Activated naive CD8-positive, alpha-beta T cell (primary cell): ENCODE data around the gene GSX1.
"Not testable (repeated sequence)": the region's sequence is repeated elsewhere in the genome, so short reads cannot be mapped to it uniquely, and the experiment has no call there.

ENCODE experiments used
- H3K27ac Mint-ChIP-seq: one replicate; pipeline ENCODE4 v1.8.0; 2021; ENCODE audit warnings: mixed read lengths
- H3K27me3 Mint-ChIP-seq: one replicate; pipeline ENCODE4 v1.8.0; 2021; ENCODE audit warnings: mixed read lengths
- H3K36me3 Mint-ChIP-seq: one replicate; pipeline ENCODE4 v1.8.0; 2021; ENCODE audit warnings: mixed read lengths
- H3K4me1 Mint-ChIP-seq: one replicate; pipeline ENCODE4 v1.8.0; 2021; ENCODE audit warnings: low read depth, mixed read lengths
- H3K4me3 Mint-ChIP-seq: one replicate; pipeline ENCODE4 v1.8.0; 2021; ENCODE audit warnings: mild to moderate bottlenecking, mixed read lengths
- H3K9me3 Mint-ChIP-seq: one replicate; pipeline ENCODE4 v1.8.0; 2021; ENCODE audit warnings: low read depth, mixed read lengths

Gene GSX1

DNA sequence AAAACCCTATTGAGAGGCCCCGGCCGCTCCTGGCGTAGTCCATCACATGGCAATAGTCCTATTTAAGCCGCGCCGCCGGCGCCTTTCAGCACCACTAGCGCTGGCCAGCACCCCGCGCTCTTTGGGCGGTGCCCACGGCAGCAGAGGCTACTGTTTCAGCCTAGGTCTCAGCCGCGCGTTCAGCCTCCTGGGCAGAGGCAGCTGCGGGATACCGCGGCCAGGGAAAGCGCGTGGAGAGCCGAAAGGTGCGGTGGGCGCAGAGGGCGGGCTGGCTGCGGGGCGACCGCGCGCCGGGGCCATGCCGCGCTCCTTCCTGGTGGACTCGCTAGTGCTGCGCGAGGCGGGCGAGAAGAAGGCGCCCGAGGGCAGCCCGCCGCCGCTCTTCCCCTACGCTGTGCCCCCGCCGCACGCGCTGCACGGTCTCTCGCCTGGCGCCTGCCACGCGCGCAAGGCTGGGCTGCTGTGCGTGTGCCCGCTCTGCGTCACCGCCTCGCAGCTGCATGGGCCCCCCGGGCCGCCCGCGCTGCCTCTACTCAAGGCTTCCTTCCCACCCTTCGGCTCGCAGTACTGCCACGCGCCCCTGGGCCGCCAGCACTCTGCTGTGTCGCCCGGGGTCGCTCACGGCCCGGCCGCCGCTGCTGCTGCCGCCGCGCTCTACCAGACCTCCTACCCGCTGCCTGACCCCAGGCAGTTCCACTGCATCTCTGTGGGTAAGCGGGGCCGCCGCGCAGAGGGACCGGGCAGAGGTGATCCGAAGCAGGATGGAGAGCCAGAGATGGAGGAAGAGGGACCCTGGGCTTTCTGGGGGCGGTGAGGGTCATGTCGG is at the start of gene GSX1:
Gene GSX1 (plus strand): TSS at position 91 of the 826 bp plus-strand sequence. CDS start 208 bp downstream, at position 299.
- Mint-ChIP-seq H3K4me3 (peak within 1 kb of the TSS; percentile 88), H3K36me3 (peaks cover 3% of the 10 kb centered on the region), H3K4me1 (peaks cover 38% of the 10 kb centered on the region), H3K27me3 (peaks cover 42% of the 10 kb centered on the region), H3K27ac (no peak within 1 kb of the TSS), H3K9me3 (no peaks in the 10 kb centered on the region)

DNA sequence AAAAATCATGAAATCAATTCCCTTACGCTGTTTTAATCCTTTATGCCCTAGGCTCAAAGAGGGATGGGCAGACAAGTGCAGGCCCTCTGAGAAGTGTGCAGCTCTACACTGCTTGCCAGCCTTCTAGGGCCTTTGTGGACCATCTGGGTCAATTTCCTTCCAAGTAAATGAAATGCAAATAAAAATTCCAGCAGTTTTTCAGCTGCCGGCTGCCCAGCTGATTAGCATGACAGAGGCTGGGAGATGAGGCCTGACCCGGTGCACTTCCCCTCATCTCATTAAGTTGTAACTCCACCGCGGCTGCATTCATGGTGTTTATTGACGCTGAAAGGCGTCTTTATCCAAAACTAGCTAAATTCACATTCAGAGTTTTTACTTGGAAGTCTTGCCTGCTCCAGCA is 47.5 kb upstream of the GSX1 start:
- Mint-ChIP-seq H3K27ac (no peak overlapping the region), H3K27me3 (peaks cover 3% of the 10 kb centered on the region), H3K9me3 (no peaks in the 10 kb centered on the region), H3K4me1 (no peaks in the 10 kb centered on the region), H3K4me3 (no peak overlapping the region), H3K36me3 (no peaks in the 10 kb centered on the region)

DNA sequence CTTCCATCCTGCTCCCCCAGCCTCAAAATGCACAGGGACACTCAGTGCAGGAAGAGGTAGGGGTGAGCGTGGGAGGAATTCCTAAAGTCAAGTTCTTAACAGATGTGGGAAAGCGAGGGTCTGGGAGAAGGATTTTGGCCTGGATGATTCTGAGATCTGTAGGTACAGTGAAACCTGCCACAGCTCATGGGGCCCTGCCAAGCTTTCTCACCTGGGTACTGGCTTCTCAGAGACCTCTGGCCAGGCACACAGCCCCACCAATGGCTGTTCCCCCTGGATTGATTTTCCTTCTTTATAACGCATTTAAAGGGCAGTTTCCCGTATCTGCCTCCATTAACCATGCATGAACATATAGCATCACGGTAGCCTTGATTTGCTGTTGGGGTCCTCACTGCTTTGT is 47.0 kb upstream of the GSX1 start:
- H3K36me3 Mint-ChIP-seq, result no peaks in the 10 kb centered on the region
- no peaks in the 10 kb centered on the region for H3K4me1 Mint-ChIP-seq
- no peak overlapping the region for H3K4me3 Mint-ChIP-seq
- H3K27me3 Mint-ChIP-seq, result peaks cover 3% of the 10 kb centered on the region
- no peak overlapping the region for H3K27ac Mint-ChIP-seq
- no peaks in the 10 kb centered on the region for H3K9me3 Mint-ChIP-seq

DNA sequence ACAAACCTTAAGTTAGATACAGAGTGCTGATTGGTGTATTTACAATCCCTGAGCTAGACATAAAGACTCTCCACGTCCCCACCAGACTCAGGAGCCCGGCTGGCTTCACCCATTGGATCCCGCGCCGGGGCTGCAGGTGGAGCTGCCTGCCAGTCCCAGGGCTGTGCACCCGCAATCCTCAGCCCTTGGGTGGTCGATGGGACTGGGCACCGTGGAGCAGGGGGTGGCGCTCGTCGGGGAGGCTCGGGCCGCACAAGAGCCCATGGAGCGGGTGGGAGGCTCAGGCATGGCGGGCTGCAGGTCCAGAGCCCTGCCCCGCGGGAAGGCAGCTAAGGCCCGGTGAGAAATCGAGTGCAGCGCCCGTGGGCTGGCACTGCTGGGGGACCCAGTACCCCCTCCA is 44.1 kb upstream of the GSX1 start:
- not testable (repeated sequence) for H3K4me3 Mint-ChIP-seq, H3K27ac Mint-ChIP-seq, H3K9me3 Mint-ChIP-seq, H3K27me3 Mint-ChIP-seq, H3K36me3 Mint-ChIP-seq, H3K4me1 Mint-ChIP-seq

DNA sequence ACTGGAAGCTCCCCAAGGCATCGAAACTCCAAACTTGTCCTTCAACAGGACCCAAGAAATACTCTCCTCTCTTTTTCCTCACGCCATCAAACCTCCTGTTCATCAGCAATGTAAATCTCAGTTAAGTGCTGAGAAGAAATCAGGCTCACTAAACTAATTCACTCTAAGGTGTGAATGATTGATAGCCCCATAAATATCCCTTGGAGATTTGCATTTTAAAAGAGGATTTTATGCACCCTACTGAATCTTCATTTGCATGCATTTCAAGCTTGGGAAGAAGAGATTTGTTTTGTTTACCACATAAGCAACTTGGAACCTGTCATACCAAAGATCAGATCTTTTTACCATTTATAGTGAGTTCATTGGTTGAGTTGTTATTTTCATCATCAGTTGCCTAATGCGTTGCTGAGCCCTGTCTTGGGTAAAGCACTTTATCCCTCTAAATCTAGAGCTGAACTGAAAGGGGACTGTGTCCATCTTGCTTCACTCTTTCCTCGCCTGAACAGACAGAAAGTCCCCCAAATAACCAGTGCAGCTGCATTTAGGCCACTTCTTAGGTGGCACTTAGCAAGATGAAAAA is 40.2 kb upstream of the GSX1 start:
- Mint-ChIP-seq H3K4me3 (no peak overlapping the region), H3K9me3 (peaks cover 4% of the 10 kb centered on the region), H3K36me3 (no peaks in the 10 kb centered on the region), H3K27me3 (peaks cover 4% of the 10 kb centered on the region), H3K4me1 (no peaks in the 10 kb centered on the region), H3K27ac (no peak overlapping the region)

DNA sequence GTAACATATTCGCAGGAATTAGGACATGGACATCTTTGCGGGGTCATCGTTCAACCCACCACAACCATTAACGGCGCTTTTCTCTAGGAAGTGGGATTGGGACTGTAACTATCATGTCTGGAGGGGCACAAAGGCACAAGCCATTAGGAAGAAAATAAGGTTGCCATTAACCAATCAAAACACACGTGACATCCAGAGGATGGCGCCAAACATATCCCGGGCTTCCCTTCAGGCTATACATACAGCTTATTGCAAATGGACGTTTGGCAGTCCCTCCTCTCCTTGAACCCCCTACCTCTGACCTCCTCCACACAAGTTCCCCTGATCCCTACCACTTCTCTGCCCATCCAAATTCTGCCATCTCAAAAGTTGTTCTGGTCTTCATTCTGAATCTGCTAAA is 26.6 kb upstream of the GSX1 start:
- Mint-ChIP-seq H3K4me1 (no peaks in the 10 kb centered on the region), H3K27ac (no peak overlapping the region), H3K4me3 (no peak overlapping the region), H3K9me3 (no peaks in the 10 kb centered on the region), H3K27me3 (peaks cover 22% of the 10 kb centered on the region), H3K36me3 (no peaks in the 10 kb centered on the region)

DNA sequence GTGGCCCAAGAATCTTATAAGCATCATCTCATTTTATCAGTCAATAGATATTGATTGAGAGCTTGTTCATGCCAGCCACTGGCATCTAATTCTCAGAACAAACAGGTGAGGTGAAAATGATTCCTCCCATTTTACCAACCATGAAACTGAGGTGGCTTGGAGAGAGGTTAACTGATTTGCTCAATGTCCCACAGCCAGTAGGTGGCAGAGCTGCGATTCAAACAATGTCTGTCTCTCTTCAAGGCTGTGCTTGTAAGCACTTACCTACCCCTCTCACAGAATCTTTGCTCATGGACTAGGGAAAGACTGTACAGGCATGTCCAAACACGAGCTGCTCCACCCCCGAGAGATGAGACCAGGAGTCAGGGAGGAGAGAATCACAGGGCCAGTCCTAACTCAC is 21.5 kb upstream of the GSX1 start:
- H3K27me3 Mint-ChIP-seq, result peaks cover 12% of the 10 kb centered on the region
- H3K36me3 Mint-ChIP-seq, result no peaks in the 10 kb centered on the region
- H3K27ac Mint-ChIP-seq, result no peak overlapping the region
- no peaks in the 10 kb centered on the region for H3K4me1 Mint-ChIP-seq
- no peak overlapping the region for H3K4me3 Mint-ChIP-seq
- no peaks in the 10 kb centered on the region for H3K9me3 Mint-ChIP-seq

DNA sequence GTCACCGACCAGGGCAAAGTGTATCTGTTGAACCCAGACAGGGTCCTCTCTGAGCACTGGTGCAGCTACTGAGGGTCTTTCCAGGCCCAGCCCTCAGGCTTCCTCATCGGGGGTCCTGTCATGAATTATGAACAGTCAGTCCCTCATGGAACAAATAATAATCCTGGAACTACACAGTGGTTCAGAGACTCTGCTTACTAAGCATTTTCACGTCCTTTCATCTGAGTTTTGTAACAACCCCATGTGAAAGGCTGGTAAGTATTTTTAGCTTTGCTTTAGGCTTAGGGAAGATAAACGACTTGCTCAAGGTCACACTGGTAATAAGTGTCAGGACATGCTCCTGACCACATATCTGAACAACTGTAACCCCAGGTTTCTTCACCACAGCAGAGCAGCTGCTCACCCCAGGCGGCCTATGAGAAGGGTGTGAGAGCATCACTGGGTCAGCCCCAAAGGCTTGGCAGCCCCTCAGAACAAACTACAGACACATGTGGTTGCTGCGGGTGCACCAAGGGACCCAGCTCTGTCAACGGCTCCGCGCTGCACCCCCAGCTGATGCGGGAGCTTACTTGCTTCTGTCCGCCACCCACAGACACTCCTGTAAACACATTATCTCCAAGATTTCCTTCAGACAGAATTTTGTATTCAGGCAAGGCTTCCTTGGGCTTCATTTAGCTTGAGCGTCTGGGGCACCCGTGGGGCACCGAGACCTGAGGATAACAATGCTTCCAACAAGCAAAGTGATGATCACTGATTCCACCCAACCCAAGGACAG is 19.4 kb upstream of the GSX1 start:
- H3K27me3 Mint-ChIP-seq, result peaks cover 18% of the 10 kb centered on the region

DNA sequence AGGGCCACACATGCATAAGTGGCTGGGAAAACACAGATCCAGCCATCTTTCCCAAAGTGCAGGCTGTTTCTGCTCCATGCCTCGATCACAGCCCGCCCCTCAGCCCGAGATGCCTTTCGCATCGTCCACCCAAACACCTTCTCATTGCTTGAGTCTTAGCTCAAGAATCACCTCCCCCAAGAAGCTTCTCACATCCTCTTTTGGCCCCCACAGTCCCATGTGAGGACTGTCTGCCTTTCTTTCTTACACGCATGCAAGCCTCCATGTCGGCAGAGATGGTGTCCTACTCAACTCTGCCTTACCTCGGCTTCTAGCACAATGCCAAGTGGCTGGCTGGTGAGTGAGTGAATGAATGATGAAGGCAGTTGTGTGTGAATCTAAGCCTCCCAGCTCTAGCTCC is 18.1 kb upstream of the GSX1 start:
- H3K4me3 Mint-ChIP-seq, result no peak overlapping the region
- no peaks in the 10 kb centered on the region for H3K4me1 Mint-ChIP-seq
- H3K9me3 Mint-ChIP-seq, result no peaks in the 10 kb centered on the region
- H3K27ac Mint-ChIP-seq, result no peak overlapping the region
- no peaks in the 10 kb centered on the region for H3K36me3 Mint-ChIP-seq
- peaks cover 26% of the 10 kb centered on the region for H3K27me3 Mint-ChIP-seq

More for the DNA sequence above, 19.4 kb upstream of the GSX1 start:
- Mint-ChIP-seq H3K4me1 (no peaks in the 10 kb centered on the region), H3K9me3 (no peaks in the 10 kb centered on the region), H3K36me3 (no peaks in the 10 kb centered on the region), H3K27ac (no peak overlapping the region), H3K4me3 (no peak overlapping the region)

DNA sequence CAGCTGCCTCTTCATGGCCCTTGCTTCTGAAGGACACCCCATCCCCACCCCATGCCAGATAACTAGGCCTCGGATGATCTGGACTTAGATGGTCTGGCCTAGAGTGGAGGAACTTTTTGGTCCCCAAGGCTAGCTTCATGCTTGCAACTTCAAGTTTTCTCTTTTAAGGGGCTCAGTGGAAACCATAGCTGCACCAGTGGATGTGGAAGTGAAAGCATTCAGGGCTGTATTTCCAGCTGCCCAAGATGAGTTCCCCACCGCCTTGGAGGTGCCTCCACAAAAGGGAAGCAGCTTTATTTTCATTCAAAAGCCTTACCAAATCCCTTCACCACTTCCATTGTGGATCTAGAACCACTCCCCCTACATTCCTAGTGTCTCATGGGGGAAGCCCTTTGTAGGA is 17.6 kb upstream of the GSX1 start:
- Mint-ChIP-seq H3K4me1 (no peaks in the 10 kb centered on the region), H3K9me3 (no peaks in the 10 kb centered on the region), H3K36me3 (no peaks in the 10 kb centered on the region), H3K27me3 (peaks cover 25% of the 10 kb centered on the region), H3K4me3 (no peak overlapping the region), H3K27ac (no peak overlapping the region)

DNA sequence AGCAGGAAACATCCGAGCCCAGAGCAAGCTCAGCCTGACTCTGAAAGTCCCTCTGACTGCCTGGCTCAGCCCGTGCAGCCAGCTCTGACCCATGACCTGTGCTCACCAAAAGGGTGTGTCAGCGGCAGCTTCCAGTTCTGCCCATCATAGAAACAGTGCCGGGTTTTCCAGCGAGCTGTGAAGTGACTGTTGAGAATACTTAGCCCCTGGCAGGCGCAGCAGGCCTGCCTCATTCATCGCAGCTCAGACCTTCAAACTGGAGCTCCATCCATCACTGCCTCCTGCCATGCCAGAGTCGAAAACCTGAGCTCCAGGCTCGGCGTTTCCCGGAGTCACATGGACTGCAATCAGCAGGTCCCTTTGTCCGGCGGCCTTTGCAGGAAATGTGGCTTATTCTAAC is 16.3 kb upstream of the GSX1 start:
- Mint-ChIP-seq H3K9me3 (no peaks in the 10 kb centered on the region), H3K4me3 (no peak overlapping the region), H3K36me3 (no peaks in the 10 kb centered on the region), H3K27me3 (peaks cover 27% of the 10 kb centered on the region), H3K27ac (no peak overlapping the region), H3K4me1 (no peaks in the 10 kb centered on the region)

DNA sequence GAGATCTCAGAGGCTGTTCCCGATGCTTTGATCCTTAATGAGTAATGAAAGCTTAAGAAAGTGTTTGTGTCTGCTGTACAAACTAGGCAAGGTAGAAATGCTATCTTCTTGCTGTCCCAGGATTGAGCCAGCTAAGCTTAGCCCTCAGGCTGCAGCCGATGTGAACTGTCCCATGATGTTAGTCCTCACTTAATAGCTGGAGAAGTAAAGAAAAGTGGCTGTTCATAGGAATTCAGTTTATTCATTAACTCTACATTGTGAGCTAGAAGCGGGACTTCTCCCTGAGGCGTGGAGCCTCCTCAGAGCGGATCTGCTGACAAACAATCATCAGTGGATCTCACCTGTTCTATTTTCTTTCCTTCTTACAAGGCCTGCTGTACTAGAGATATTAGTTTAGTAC is 10.1 kb upstream of the GSX1 start:
- Mint-ChIP-seq H3K27ac (no peak overlapping the region), H3K27me3 (peaks cover 25% of the 10 kb centered on the region)

DNA sequence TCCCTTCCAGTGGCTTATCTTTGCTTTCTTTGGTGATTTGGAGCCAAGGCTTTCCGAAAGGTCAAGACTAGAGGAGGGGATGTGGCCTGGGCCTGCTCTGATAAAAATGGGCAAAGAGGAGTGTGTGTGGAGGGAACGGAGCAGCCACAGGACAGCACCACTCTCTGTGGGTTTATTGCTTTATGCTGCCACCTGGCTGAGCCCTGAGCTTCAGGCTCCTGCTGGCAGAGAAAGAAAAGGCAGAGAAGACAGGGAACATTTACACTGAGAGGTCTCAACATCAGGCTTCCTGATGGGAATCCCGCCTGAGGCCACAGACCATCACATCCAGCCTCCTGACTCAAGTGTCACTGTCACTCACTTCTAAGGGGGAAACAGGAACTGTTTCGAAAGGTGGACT is 9.2 kb upstream of the GSX1 start:
- H3K9me3 Mint-ChIP-seq, result peaks cover 3% of the 10 kb centered on the region
- H3K4me1 Mint-ChIP-seq, result no peaks in the 10 kb centered on the region
- no peaks in the 10 kb centered on the region for H3K36me3 Mint-ChIP-seq
- peaks cover 21% of the 10 kb centered on the region for H3K27me3 Mint-ChIP-seq
- no peak overlapping the region for H3K27ac Mint-ChIP-seq
- no peak overlapping the region for H3K4me3 Mint-ChIP-seq

More for the DNA sequence above, 10.1 kb upstream of the GSX1 start:
- H3K4me3 Mint-ChIP-seq, result no peak overlapping the region
- H3K4me1 Mint-ChIP-seq, result no peaks in the 10 kb centered on the region
- H3K36me3 Mint-ChIP-seq, result no peaks in the 10 kb centered on the region
- peaks cover 3% of the 10 kb centered on the region for H3K9me3 Mint-ChIP-seq

DNA sequence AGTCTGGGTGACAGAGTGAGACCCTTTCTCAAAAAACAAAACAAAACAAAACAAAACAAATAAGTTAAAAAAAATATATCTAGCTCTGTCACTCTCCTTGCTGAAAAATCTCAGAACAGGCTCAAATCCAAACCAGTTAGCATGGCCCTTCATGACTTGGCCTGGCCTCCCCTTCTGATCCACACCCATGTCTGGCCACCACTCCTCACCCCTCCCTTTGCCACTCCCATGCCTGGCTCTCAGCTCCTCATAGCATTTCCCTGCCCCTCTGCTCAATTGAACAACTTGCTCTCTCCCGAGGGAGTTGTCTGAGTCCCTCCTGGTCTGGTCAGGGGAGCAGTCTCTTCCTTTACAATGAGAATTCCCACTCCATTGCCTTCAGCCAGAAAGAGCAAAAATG is 4.0 kb upstream of the GSX1 start:
- H3K27me3 Mint-ChIP-seq, result peaks cover 31% of the 10 kb centered on the region
- peaks cover 3% of the 10 kb centered on the region for H3K36me3 Mint-ChIP-seq
- peaks cover 3% of the 10 kb centered on the region for H3K9me3 Mint-ChIP-seq
- peaks cover 30% of the 10 kb centered on the region for H3K4me1 Mint-ChIP-seq
- no peak overlapping the region for H3K4me3 Mint-ChIP-seq
- H3K27ac Mint-ChIP-seq, result no peak overlapping the region

DNA sequence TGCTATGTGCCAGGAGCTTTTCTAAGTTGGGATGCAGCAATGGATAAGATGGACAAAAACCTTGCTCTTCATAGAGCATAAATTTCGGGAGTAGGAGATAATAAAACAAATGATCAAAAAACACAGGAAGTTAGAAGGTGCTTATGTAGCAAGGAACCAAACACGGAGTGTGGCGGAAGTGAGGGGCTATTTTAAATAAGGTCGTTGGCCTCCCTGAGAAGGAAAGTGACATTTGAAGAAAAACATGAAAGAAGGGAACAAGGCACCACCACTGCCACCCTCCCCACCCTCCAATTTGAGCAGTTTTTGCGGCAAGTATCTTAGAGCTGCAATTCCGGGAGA is 3.2 kb upstream of the GSX1 start:
- Mint-ChIP-seq H3K27me3 (peaks cover 35% of the 10 kb centered on the region), H3K27ac (no peak overlapping the region)

More for the DNA sequence above, 3.2 kb upstream of the GSX1 start:
- Mint-ChIP-seq H3K9me3 (peaks cover 3% of the 10 kb centered on the region), H3K4me1 (peaks cover 33% of the 10 kb centered on the region), H3K4me3 (peak overlapping the region; percentile 92), H3K36me3 (peaks cover 3% of the 10 kb centered on the region)
